Endothelial cell of umbilical vein (primary cell): ENCODE data around the gene TNN. TPM values are rescaled to one million over a fixed set of nuclear protein-coding genes. Genes with fewer than 3 reads are reported as not detected.

Source experiments
- BruUV-seq: library from RNA; stranded (reverse); fragments of 400-500 nt; replicated peaks from 2 replicates; lab custom pipeline; 2021; lab: Mats Ljungman, UMichigan
- CTCF ChIA-PET: fragments of 300-600, 350-600 bp; sonication (Branson Sonifier 250); formaldehyde crosslinking; loops from one replicate; lab custom pipeline; 2021; ENCODE audit warnings: antibody characterized with exemption, inconsistent platforms; lab: Charles Lee
- POLR2A ChIA-PET: fragments of 300-600, 350-600 bp; sonication (Branson Sonifier 250); formaldehyde crosslinking; loops from one replicate; lab custom pipeline; 2021; ENCODE audit warnings: antibody characterized with exemption, inconsistent platforms; lab: Charles Lee
- DNase-seq: peaks from one replicate; pipeline ENCODE4 v3.0.0-alpha.2; 2011; ENCODE audit warnings: low read depth, low spot score
- FAIRE-seq: peaks from 2 replicates; lab custom pipeline; 2011; peaks lifted over from hg19 to GRCh38; lab: Jason Lieb, UNC
- H2AFZ ChIP-seq: 2 replicates; pipeline ENCODE4 v1.6.0; 2012; ENCODE audit warnings: low read depth, low read length, control low read depth, inconsistent platforms
- H3K27ac ChIP-seq: 2 replicates; pipeline ENCODE4 v1.5.1; 2011; ENCODE audit warnings: low read depth, mild to moderate bottlenecking, control low read depth, low read length, moderate library complexity; ENCODE audit not compliant: insufficient read depth
- H3K27me3 ChIP-seq, 2 experiments: 2 replicates each; pipeline versions ENCODE4 v1.6.0 to v1.6.1; 2011; ENCODE audit warnings: low read length in 2 of 2, mixed read lengths in 1 of 2; ENCODE audit not compliant: control insufficient read depth in 2 of 2, insufficient read depth in 2 of 2
- H3K36me3 ChIP-seq, 2 experiments: 2 replicates in 1 of 2; 3 replicates in 1 of 2; pipeline ENCODE4 v1.5.1; 2011; ENCODE audit warnings: low read length in 2 of 2, mild to moderate bottlenecking in 1 of 2, moderate library complexity in 1 of 2; ENCODE audit not compliant: control insufficient read depth in 2 of 2, insufficient read depth in 2 of 2; ENCODE audit errors: extremely low read depth in 1 of 2
- H3K4me1 ChIP-seq: 3 replicates; pipeline ENCODE4 v1.5.1; 2011; ENCODE audit warnings: mild to moderate bottlenecking, low read length; ENCODE audit not compliant: control insufficient read depth, insufficient read depth; ENCODE audit errors: extremely low read depth
- H3K4me2 ChIP-seq: 2 replicates; pipeline ENCODE4 v1.6.1; 2011; ENCODE audit warnings: low read length, control low read depth, mixed read lengths; ENCODE audit not compliant: insufficient read depth
- H3K4me3 ChIP-seq, 3 experiments: fragments of 200-600 bp in 1 of 3; sonication (generic), shearing (Covaris generic) in 1 of 3; replicated peaks in 1 of 3; 2 replicates each; pipeline ENCODE4 v1.5.1; 2011 to 2016; ENCODE audit warnings: control low read depth in 3 of 3, low read length in 3 of 3, mild to moderate bottlenecking in 2 of 3, inconsistent platforms in 1 of 3, low read depth in 1 of 3, moderate library complexity in 1 of 3; ENCODE audit not compliant: insufficient read depth in 1 of 3
- H3K79me2 ChIP-seq: 2 replicates; pipeline ENCODE4 v1.6.0; 2012; ENCODE audit warnings: low read length, inconsistent platforms; ENCODE audit not compliant: control insufficient read depth, insufficient read depth
- H3K9ac ChIP-seq: replicated peaks from 2 replicates; pipeline ENCODE3; 2011; ENCODE audit warnings: low read length, control low read depth; ENCODE audit not compliant: insufficient read depth; ENCODE audit errors: extremely low read depth
- H3K9me1 ChIP-seq: replicated peaks from 3 replicates; pipeline ENCODE4 v1.6.0; 2011; ENCODE audit warnings: mild to moderate bottlenecking, low read length; ENCODE audit not compliant: control insufficient read depth, insufficient read depth; ENCODE audit errors: extremely low read depth
- H3K9me3 ChIP-seq: replicated peaks from 2 replicates; pipeline ENCODE4 v1.5.1; 2012; ENCODE audit warnings: low read length, inconsistent platforms; ENCODE audit not compliant: control insufficient read depth, insufficient read depth
- H4K20me1 ChIP-seq: replicated peaks from 2 replicates; pipeline ENCODE3; 2011; ENCODE audit warnings: mild to moderate bottlenecking, low read length; ENCODE audit not compliant: control insufficient read depth, insufficient read depth; ENCODE audit errors: extremely low read depth
- EZH2 ChIP-seq: IDR thresholded peaks from 2 replicates; pipeline ENCODE4 v1.6.1; 2012; ENCODE audit warnings: borderline replicate concordance, low read depth, mild to moderate bottlenecking, moderate library complexity, low read length, inconsistent platforms; ENCODE audit not compliant: severe bottlenecking
- FOS ChIP-seq: IDR thresholded peaks from 2 replicates; pipeline ENCODE4 v1.6.1; 2011; ENCODE audit warnings: mild to moderate bottlenecking, low read length, moderate library complexity, borderline replicate concordance; ENCODE audit not compliant: insufficient read depth
- GATA2 ChIP-seq: IDR thresholded peaks from 2 replicates; pipeline ENCODE4 v1.7.0; 2011; ENCODE audit warnings: low read depth, mild to moderate bottlenecking, moderate library complexity, mixed read lengths, low read length; ENCODE audit not compliant: insufficient read length, insufficient read depth
- JUN ChIP-seq: IDR thresholded peaks from 2 replicates; pipeline ENCODE4 v1.6.1; 2011; ENCODE audit warnings: borderline replicate concordance, low read depth; ENCODE audit not compliant: insufficient read length, insufficient read depth
- MYC ChIP-seq: IDR thresholded peaks from one replicate; pipeline ENCODE4 v1.6.1; 2011; ENCODE audit warnings: mild to moderate bottlenecking, low read depth, low read length
- POLR2A ChIP-seq: IDR thresholded peaks from 2 replicates; pipeline ENCODE4 v1.6.1; 2012; ENCODE audit warnings: low read depth, mild to moderate bottlenecking, control low read depth, low read length
- POLR2AphosphoS5 ChIP-seq: IDR thresholded peaks from 2 replicates; pipeline ENCODE4 v1.6.1; 2012; ENCODE audit warnings: low read depth, mild to moderate bottlenecking, control low read depth, low read length, moderate library complexity; ENCODE audit not compliant: insufficient read depth
- dilution Hi-C: fragments of 300-500 bp; cut with MboI; formaldehyde crosslinking; loops from one replicate; pipeline ENCODE4 v1.15.0; 2019; ENCODE audit warnings: low sequenced_read_pairs; ENCODE audit not compliant: extremely low pct_ligation_motif_present
- intact Hi-C: fragments of 100-400 bp; cut with micrococcal nuclease; formaldehyde crosslinking; loops from one replicate; pipeline ENCODE4 v1.10.0; 2022
- polyA plus RNA-seq, 4 experiments: library from polyadenylated mRNA; depleted of rRNA in 3 of 4; stranded (reverse) in 3 of 4; unstranded in 1 of 4; fragments of >200 nt; gene quantifications; 2 replicates each; pipeline versions ENCODE4 v1.2.1 to v1.2.3, GENCODE V29; 2011 to 2012; ENCODE audit warnings: missing spikeins in 1 of 4
- total RNA-seq: library from RNA; stranded (reverse); gene quantifications from 2 replicates; pipeline ENCODE4 v1.2.3, GENCODE V29; 2021
- TF ChIP-seq, protein P1 (sequence below), 2 donors: IDR thresholded peaks; 1 replicate in 1 of 2; 2 replicates in 1 of 2; pipeline ENCODE4 v1.5.1; 2011; ENCODE audit warnings: low read length in 2 of 2, mild to moderate bottlenecking in 2 of 2, moderate library complexity in 2 of 2, control low read depth in 1 of 2, inconsistent platforms in 1 of 2, low read depth in 1 of 2; ENCODE audit not compliant: insufficient read depth in 1 of 2; ENCODE audit errors: extremely low read depth in 1 of 2
- TF ChIP-seq, protein P2 (sequence below): IDR thresholded peaks from 2 replicates; pipeline ENCODE4 v1.6.1; 2011; ENCODE audit not compliant: insufficient read depth, insufficient read length

The TNN gene
- total and polyA plus RNA-seq, 2 donors (not counting 3 experiments of a cell fraction or from before 2014, with no cell fraction given), result not detected

- intact Hi-C loops (no loop called here), dilution Hi-C loops (no loop called here)
- H3K9ac ChIP-seq, result no peak overlapping the region
- FAIRE-seq, result no peak
- BruUV-seq, result no TSS peak
- H4K20me1 ChIP-seq, result no peaks in the 10 kb centered on the region
- no peaks in the 10 kb centered on the region for H3K9me3 ChIP-seq
- peaks cover 28% of the 10 kb centered on the region for H3K79me2 ChIP-seq
- no peak overlapping the region for H3K27ac ChIP-seq
- POLR2A ChIA-PET, result no interaction called here
- peaks cover 12% of the 10 kb centered on the region for H3K4me1 ChIP-seq
- CTCF ChIA-PET, result no interaction called here
- no peaks in the 10 kb centered on the region for H3K27me3 ChIP-seq
- H2AFZ ChIP-seq, result no peak overlapping the region
- no peak overlapping the region for H3K4me3 ChIP-seq
- TF ChIP-seq GATA2 (no peak), POLR2AphosphoS5 (no peak), EZH2 (no peak), POLR2A (no peak), FOS (no peak), JUN (no peak), MYC (no peak)
- TF ChIP-seq, protein P1, sequence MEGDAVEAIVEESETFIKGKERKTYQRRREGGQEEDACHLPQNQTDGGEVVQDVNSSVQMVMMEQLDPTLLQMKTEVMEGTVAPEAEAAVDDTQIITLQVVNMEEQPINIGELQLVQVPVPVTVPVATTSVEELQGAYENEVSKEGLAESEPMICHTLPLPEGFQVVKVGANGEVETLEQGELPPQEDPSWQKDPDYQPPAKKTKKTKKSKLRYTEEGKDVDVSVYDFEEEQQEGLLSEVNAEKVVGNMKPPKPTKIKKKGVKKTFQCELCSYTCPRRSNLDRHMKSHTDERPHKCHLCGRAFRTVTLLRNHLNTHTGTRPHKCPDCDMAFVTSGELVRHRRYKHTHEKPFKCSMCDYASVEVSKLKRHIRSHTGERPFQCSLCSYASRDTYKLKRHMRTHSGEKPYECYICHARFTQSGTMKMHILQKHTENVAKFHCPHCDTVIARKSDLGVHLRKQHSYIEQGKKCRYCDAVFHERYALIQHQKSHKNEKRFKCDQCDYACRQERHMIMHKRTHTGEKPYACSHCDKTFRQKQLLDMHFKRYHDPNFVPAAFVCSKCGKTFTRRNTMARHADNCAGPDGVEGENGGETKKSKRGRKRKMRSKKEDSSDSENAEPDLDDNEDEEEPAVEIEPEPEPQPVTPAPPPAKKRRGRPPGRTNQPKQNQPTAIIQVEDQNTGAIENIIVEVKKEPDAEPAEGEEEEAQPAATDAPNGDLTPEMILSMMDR (IDR thresholded peaks at IDR 0.05; ENCODE audit: extremely low read depth in 1 of 2, insufficient read depth in 1 of 2, low read depth in 1 of 2, low read length in 2 of 2), result no peak
- TF ChIP-seq, protein P2, sequence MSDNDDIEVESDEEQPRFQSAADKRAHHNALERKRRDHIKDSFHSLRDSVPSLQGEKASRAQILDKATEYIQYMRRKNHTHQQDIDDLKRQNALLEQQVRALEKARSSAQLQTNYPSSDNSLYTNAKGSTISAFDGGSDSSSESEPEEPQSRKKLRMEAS, result no peak
- H3K36me3 ChIP-seq, result peaks cover 5 to 12% of the 10 kb centered on the region in 2 experiments
- H3K4me2 ChIP-seq, result no peak overlapping the region
- DNase-seq, result no peak
- no peaks in the 10 kb centered on the region for H3K9me1 ChIP-seq
These were observed 48.1 kb upstream of the TNN start for GRCh38 chr1:175019524-175019923.
